HG02981 (cell line): ENCODE measurements around the gene PRKCA.

ENCODE experiments used
- ATAC-seq: cut with Tn5 transposase; IDR thresholded peaks from one replicate; pipeline ENCODE4 v1.9.1; 2021; ENCODE audit warnings: mild to moderate bottlenecking, moderate library complexity; ENCODE audit not compliant: unreplicated experiment

The PRKCA gene

GRCh38 chr17:66814570-66814969, 512.2 kb downstream of the PRKCA start:
- no peak for ATAC-seq

GRCh38 chr17:66817750-66818149, 515.3 kb downstream of the PRKCA start:
- no peak for ATAC-seq

GRCh38 chr17:66819466-66819865, 517.1 kb downstream of the PRKCA start:
- ATAC-seq, result no peak

- ATAC-seq, result no peak
Observed at GRCh38 chr17:66822009-66822408, 519.6 kb downstream of the PRKCA start.

GRCh38 chr17:66826856-66827255, 524.4 kb downstream of the PRKCA start:
- ATAC-seq, result no peak

- no peak for ATAC-seq
Observed at GRCh38 chr17:66829386-66829864, 527.0 kb downstream of the PRKCA start.

GRCh38 chr17:66829883-66830282, 527.5 kb downstream of the PRKCA start:
- ATAC-seq, result no peak

- no peak for ATAC-seq
Observed at GRCh38 chr17:66830451-66830850, 528.0 kb downstream of the PRKCA start.

- ATAC-seq, result no peak
Observed at GRCh38 chr17:66831383-66832210, 529.2 kb downstream of the PRKCA start.

- no peak for ATAC-seq
Observed at GRCh38 chr17:66833201-66833600, 530.8 kb downstream of the PRKCA start.

GRCh38 chr17:66834426-66834918, 532.1 kb downstream of the PRKCA start:
- ATAC-seq, result no peak

GRCh38 chr17:66834919-66835454, 532.6 kb downstream of the PRKCA start, which contains the start of gene CACNG5:
CACNG5 (plus strand) TSS chr17:66835117; CDS start chr17:66877333, 42,216 bp downstream.
- ATAC-seq, result no peak

GRCh38 chr17:66835476-66835875, 533.1 kb downstream of the PRKCA start:
- no peak for ATAC-seq

- ATAC-seq, result no peak
Observed at GRCh38 chr17:66836063-66837005, 533.9 kb downstream of the PRKCA start.

- ATAC-seq, result no peak
Observed at GRCh38 chr17:66837226-66837625, 534.8 kb downstream of the PRKCA start.

GRCh38 chr17:66837885-66838665, 535.7 kb downstream of the PRKCA start:
- ATAC-seq, result no peak

- no peak for ATAC-seq
Observed at GRCh38 chr17:66839616-66840015, 537.2 kb downstream of the PRKCA start.

GRCh38 chr17:66840061-66840460, 537.6 kb downstream of the PRKCA start:
- ATAC-seq, result no peak

- no peak for ATAC-seq
Observed at GRCh38 chr17:66841328-66841727, 538.9 kb downstream of the PRKCA start.

- ATAC-seq, result no peak
Observed at GRCh38 chr17:66841744-66842143, 539.3 kb downstream of the PRKCA start.
